GM12864 (cell line): ENCODE results near the gene RHBG.

ENCODE experiments used
- DNase-seq: peaks from one replicate; pipeline ENCODE4 v3.0.0-alpha.2; 2011; ENCODE audit warnings: low read depth
- H3K4me3 ChIP-seq: 2 replicates; pipeline ENCODE4 v1.5.1; 2011; ENCODE audit warnings: mild to moderate bottlenecking, low read depth, low read length, control low read depth
- CTCF ChIP-seq: IDR thresholded peaks from 2 replicates; pipeline ENCODE4 v1.5.1; 2011; ENCODE audit warnings: low read depth, mild to moderate bottlenecking, moderate library complexity, low read length, control low read depth, inconsistent platforms; ENCODE audit errors: missing control alignments

RHBG gene

GRCh38 chr1:156413391-156414246 lies 44.6 kb downstream of the RHBG start:
- no peak for TF ChIP-seq CTCF
- DNase-seq, result no peak
- H3K4me3 ChIP-seq, result no peak overlapping the region

GRCh38 chr1:156414461-156415064 lies 45.6 kb downstream of the RHBG start:
- DNase-seq, result no peak
- no peak overlapping the region for H3K4me3 ChIP-seq
- no peak for TF ChIP-seq CTCF

GRCh38 chr1:156416993-156417392 lies 48.0 kb downstream of the RHBG start:
- no peak for TF ChIP-seq CTCF
- H3K4me3 ChIP-seq, result no peak overlapping the region
- DNase-seq, result no peak

GRCh38 chr1:156417401-156418020 lies 48.5 kb downstream of the RHBG start:
- no peak overlapping the region for H3K4me3 ChIP-seq
- TF ChIP-seq CTCF, result no peak
- no peak for DNase-seq

- TF ChIP-seq CTCF, result no peak
- no peak for DNase-seq
- H3K4me3 ChIP-seq, result no peak overlapping the region
Observed at GRCh38 chr1:156418416-156419070, 49.5 kb downstream of the RHBG start.

- peak; percentile 71 for TF ChIP-seq CTCF
- DNase-seq, result no peak
- H3K4me3 ChIP-seq, result peak overlapping the region; percentile 69
Observed at GRCh38 chr1:156419854-156420204, 50.8 kb downstream of the RHBG start.
